Muscle of arm (tissue), 12 donors: ENCODE measurements around the gene TRIM2. TPM values are rescaled to one million over a fixed set of nuclear protein-coding genes. Genes with fewer than 3 reads are reported as not detected.

Source experiments
- DNase-seq: peaks from one replicate; pipeline ENCODE4 v3.0.0-alpha.2; 2013
- polyA plus RNA-seq, 12 donors: library from polyadenylated mRNA; unstranded; fragments of 120-200 nt; gene quantifications; one replicate each; pipeline ENCODE4 v1.2.1, GENCODE V29; 2013; ENCODE audit not compliant: insufficient read length in 12 of 12

TRIM2 gene
- polyA plus RNA-seq, 12 donors: 18.1 to 46.5 (median 22.8) TPM; not detected in 1

GRCh38 chr4:153221783-153222706 lies 17.8 kb downstream of the TRIM2 start:
- peak; percentile 87 for DNase-seq

DNA sequence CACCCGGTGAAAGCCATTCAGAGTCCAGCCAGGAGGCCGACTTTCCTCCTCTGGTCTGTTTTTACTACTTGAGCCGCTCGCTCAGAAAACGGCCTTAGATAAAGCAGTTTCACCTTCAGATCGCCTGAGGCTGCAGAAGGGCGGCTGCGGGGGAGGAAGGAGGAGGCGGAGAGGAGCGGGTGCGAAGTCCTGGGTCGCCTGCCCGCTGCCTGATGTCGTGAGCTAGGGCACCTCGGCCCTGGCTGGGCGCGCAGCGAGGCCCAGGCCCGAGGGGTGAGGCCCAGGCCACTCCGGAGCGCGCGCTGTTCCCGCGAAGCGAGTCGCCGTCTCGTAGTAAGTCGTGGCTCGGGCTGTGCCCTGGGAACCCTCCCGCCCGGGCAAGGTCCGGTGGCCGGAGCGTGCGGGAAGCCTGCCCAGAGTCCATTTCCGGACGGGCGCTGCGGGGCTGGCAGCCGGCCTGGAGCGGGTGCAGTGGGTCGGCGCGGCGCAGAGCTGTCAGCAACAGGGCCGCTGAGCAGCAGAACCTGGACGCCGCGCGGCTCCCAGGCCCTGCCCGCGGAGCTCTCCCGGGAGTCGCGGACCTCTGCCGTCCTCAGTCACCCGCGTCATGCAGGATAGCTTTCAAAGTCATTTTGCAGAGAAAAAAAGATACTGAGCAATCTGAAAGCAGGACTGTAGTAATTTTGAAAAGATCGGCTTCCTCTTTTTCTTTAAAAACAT lies 18.6 kb downstream of the TRIM2 start:
- no peak for DNase-seq

GRCh38 chr4:153223427-153223801 lies 19.2 kb downstream of the TRIM2 start:
- DNase-seq: no peak

- DNase-seq: no peak
These were observed 19.7 kb downstream of the TRIM2 start for GRCh38 chr4:153223930-153224329.

- DNase-seq: no peak
These were observed 20.2 kb downstream of the TRIM2 start for GRCh38 chr4:153224474-153224873.

DNA sequence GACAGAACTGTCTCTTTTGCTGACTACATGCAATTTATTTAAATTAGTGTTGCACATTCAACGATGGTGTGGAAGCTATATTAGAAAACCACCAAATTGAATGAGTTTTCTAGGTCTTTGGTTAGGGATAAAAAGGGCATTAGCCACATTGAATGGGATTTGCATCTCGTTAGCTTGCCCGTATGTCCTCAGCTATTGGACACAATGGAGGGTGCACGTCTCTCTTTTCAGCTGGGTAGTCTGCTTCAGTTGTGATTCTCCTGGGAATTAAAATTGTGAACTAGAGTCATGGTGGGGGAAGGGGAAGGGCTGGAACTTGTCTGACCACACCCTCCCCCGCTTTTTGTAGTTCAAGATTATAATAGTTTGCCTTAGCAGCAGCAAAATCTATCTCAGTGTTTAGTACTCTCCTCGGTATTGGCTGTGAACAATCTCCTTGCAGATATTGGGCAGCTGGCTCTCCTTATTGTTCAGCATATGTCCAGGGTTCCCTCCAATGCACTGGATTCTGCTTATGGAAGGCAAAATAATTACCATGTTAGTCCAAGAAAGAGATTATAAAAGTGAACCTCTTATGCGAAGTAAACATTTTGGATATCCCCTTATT lies 23.3 kb downstream of the TRIM2 start:
- DNase-seq: no peak

DNA sequence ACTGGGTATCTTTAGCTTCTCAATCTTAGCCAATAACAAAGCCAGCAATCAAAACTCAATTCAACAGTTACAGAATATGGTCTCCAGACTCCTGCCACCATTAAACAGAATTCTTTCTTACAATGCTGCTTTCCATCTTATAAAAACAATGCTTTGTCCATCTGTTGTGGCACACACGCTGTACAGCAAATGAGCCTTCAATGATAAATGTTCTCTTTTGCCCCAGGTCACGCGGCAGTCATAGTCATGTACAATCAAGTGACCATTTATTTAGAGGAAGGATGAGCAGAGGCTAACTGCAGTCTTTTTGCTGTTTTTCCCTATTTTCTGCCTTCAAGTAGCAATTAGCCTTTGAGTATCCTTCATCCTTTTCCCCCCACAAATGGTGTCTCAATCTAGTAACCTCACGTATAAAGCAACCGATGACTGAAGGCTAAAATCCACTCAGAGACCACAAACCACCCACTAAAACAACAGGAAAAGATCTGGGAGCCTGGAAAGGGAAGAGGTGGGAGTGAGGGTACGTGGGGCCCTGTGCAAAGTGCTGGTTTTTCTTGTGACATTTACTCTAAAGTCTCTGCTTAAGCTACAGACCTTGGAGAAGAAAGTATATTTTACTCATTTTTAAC lies 24.4 kb downstream of the TRIM2 start:
- no peak for DNase-seq

DNA sequence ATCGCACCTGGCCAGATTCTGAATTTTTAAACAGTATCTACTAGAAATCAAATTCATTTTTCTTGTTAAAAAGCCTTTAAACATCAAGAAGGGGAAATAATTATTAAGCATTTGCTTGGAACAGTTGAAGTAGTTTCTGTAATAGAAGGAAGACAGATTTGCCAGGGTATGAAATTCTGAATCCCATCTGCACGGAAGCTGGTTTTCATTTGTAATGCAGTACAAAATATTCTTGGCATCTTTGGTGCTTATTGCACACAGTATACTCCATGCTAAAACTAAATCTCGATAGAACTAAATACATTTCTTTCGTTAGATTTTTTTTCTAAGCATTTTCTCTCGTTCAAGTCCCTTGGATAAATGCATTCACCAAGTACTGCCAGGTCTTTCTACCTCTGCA lies 25.3 kb downstream of the TRIM2 start:
- DNase-seq: no peak

- no peak for DNase-seq
These were observed 28.5 kb downstream of the TRIM2 start for GRCh38 chr4:153232768-153233167.

DNA sequence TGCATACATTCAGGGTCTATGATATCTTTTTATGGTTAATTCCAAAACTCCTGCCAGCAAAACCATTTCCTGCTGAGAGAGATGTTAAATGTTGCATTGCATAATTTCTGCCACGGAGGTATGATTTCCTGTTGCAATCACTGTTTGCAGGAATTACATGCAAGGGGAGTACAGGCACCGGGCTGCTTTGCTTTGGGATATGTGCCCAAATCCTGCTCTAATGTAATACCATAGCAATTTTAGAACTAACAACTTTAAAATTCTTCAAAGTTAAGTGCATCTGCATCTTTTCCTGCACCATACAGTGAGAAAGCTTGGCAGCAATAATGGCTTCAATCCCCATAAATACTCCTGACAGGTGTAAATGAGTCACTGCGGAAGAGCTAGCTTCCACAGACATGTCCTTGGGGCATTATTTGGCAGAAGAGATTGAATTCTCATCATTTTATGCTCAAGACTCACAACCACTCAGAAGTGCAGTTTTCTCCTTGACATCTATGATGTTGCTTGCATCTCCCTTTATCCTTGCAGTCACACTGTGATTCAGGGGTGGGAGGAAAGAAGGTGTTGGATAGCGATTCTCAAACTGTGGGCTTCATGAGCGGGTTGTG lies 29.6 kb downstream of the TRIM2 start:
- DNase-seq: peak; percentile 80

GRCh38 chr4:153234885-153235284 lies 30.6 kb downstream of the TRIM2 start:
- DNase-seq: no peak

DNA sequence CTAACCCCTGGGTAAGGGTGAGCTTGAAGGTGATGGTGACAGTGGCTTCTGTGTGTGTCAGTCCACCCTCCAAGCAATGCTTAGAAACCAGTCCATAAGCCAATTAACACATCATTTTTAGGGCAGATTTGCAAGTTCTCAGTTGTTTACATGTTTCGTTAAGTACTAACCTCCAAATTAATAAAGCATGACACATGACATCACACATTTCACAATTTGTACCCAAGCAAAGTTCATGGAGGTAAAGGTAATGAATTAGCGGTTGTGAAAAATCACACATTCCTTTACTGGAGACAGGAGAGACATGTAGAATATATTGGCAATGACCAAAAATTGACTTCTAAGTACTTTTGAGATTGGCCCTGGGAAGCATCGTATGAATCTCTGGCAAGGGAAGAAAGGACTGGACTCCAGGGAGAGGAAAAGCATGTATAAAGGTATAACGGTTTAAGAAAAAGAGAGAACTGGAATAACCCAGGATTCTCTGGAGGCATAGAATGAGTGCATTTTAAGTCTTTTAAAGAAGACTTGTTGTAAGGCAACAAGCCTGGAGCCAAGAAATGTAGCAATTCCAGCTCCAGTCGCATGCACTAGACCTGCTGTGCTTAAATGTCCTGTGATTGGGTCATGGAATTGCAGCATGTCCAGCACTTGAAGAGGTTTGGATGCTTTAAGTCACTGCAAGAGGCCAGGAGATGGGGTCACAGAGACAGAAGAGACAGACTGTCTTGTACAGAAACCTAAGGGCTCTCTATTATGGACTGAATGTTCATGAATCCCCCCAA lies 34.1 kb downstream of the TRIM2 start:
- no peak for DNase-seq

- no peak for DNase-seq
These were observed 35.2 kb downstream of the TRIM2 start for GRCh38 chr4:153239409-153239808.

DNA sequence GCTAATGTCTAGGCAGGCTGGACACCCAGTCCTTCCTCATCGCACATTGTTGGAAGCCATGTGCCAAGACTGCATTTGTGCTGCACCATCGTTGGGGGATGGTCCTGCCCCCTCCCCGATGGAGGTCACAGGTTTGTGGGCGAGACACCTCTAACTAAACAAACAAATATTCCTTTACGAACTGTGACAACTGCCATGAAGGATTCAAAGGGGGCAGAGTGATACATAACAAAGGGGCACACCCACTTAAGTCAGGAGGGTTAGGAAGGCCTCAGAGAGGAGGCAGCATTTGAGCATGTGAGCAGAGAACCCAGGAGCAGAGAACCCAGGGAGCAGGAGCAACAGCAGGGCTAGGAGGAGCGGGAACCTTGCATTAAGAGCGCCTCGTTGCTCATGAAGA lies 37.1 kb downstream of the TRIM2 start:
- DNase-seq: no peak

DNA sequence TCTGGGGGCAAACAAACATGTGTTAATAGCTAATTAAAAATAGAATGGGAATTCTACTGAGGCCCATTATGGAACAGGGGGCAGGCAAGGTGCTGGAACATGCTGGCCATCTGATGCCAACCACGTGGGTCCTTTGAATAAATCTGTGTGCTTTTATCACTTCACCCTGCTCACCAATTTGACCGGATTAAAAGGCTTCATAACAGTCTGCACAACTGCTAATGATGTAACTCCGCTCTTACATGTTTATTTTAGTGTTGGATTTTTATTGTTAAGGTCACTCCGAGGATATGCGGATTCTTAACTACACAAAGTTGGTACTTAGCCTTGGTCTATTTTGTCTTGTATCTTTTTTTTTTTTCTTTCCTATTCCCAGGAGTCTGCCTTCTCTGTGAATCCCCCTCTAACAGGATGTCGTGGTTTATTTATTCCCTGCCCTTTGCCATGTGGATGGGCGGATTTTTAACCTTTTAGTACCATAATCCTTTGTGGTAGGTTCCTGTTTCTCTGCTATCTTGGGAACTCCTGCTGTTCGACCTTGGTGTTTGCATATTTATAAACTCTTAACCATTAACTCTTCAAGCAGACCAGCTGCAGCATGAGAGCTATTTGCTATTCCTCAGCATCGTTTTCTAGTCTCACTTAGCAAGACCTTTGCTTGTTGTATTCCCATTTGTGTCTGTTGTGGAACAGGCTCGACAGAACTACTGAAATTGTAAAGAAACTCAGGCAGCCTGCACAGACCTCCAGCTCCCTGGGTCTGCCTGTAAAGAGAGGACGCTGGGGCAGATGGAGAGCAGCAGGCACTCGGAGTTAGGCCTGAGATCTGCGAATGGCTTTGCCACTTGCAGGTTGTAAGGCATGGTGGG lies 38.0 kb downstream of the TRIM2 start:
- no peak for DNase-seq

DNA sequence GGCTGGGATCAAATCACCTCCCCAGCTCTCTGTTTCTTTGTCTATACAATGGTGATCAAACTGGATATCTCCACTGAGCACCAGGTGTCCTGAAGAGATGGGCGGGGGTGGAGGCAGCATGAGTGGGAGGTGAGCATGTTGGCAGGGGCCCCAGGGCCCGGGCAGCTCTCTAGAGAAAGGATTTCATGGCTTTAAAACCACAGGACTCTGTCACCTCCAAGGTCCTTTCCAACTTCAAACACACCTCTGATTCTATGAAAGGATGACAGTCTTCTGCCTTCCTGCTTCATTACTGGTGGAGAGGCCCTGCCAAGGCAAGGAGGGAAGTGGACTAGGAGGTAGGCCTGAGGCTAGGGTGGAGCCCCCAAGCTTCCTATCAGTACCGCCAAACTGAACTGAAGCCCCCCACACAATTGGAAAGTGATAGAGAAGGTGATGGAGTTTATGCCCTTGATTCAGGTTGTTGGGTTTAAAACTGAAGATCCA lies 38.6 kb downstream of the TRIM2 start:
- DNase-seq: no peak

DNA sequence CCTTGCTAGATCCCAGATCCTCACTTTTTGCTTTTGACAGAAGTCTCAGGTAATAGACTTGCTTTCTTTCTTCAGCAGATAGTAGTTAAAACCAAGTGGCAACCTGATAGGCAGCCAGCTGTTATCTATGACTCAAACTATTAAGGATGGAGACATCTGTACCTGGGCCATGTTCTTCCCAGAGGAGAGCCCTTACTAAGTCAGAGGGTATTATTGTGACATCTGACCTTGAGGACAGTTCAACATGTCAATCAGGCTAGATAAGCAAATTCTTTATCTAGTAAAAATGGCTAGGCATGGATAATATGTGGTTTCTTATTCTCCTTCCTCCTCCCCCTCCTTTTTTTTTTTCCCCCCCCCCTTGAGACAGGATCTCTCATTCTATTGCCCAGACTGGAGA lies 39.2 kb downstream of the TRIM2 start:
- no peak for DNase-seq

- no peak for DNase-seq
These were observed 40.7 kb downstream of the TRIM2 start for GRCh38 chr4:153244969-153245368.

- DNase-seq: no peak
These were observed 41.5 kb downstream of the TRIM2 start for GRCh38 chr4:153245775-153246174.
